GM12878 (cell line): Measurements from ENCODE around the gene PHC3. TPM values are rescaled to one million over a fixed set of nuclear protein-coding genes. Genes with fewer than 3 reads are reported as not detected.

ENCODE experiments used
- ATAC-seq: fragments of 200-7000 bp; cut with Tn5 transposase; 3 replicates; pipeline ENCODE4 v1.9.1; 2020; ENCODE audit warnings: mild to moderate bottlenecking, moderate library complexity
- BruUV-seq: library from RNA; stranded (reverse); fragments of 400-500 nt; replicated peaks from 2 replicates; lab custom pipeline; 2021; lab: Mats Ljungman, UMichigan
- CTCF ChIA-PET: fragments of 300-600 bp; sonication (Branson Sonifier 250); formaldehyde crosslinking; extraction: SDS; loops from one replicate; lab custom pipeline; 2021; ENCODE audit warnings: inconsistent platforms; lab: Yijun Ruan, JAX
- POLR2A ChIA-PET: fragments of 350-600 bp; formaldehyde crosslinking; extraction: SDS; loops from one replicate; lab custom pipeline; 2021; ENCODE audit warnings: inconsistent platforms; lab: Charles Lee
- RAD21 ChIA-PET: fragments of 300-600 bp; sonication (Branson Sonifier 250); formaldehyde crosslinking; loops from one replicate; lab custom pipeline; 2023; ENCODE audit warnings: antibody characterized with exemption; ENCODE audit not compliant: unreplicated experiment; lab: Charles Lee
- SMC1A ChIA-PET: fragments of 300-600 bp; sonication (Branson Sonifier 250); formaldehyde crosslinking; loops from one replicate; lab custom pipeline; 2023; ENCODE audit not compliant: unreplicated experiment, uncharacterized antibody; lab: Charles Lee
- DNase-seq: peaks from one replicate; pipeline ENCODE4 v3.0.0-alpha.2; 2011; ENCODE audit warnings: low read depth, low spot score
- FAIRE-seq: peaks from 3 replicates; lab custom pipeline; 2011; peaks lifted over from hg19 to GRCh38; lab: Jason Lieb, UNC
- H2AFZ ChIP-seq: 2 replicates; pipeline ENCODE4 v1.6.0; 2011; ENCODE audit warnings: low read depth, low read length, control low read depth; ENCODE audit not compliant: control insufficient read depth
- H3K27ac ChIP-seq: 2 replicates; pipeline ENCODE4 v1.5.1; 2011; ENCODE audit warnings: control low read depth; ENCODE audit not compliant: control insufficient read depth, insufficient read depth
- H3K27me3 ChIP-seq, 2 experiments: replicated peaks in 1 of 2; 2 replicates each; pipeline versions ENCODE4 v1.6.0 to v1.6.1; 2011; ENCODE audit warnings: low read length in 1 of 2; ENCODE audit not compliant: control insufficient read depth in 2 of 2, insufficient read depth in 2 of 2
- H3K36me3 ChIP-seq, 2 experiments: 2 replicates each; pipeline ENCODE4 v1.5.1; 2011; ENCODE audit warnings: low read length in 1 of 2; ENCODE audit not compliant: control insufficient read depth in 2 of 2, insufficient read depth in 2 of 2
- H3K4me1 ChIP-seq: 2 replicates; pipeline ENCODE4 v1.6.1; 2011; ENCODE audit warnings: mild to moderate bottlenecking, low read length, moderate library complexity, mixed read lengths; ENCODE audit not compliant: control insufficient read depth, insufficient read depth
- H3K4me2 ChIP-seq: 2 replicates; pipeline ENCODE4 v1.6.0; 2011; ENCODE audit warnings: control low read depth; ENCODE audit not compliant: control insufficient read depth, insufficient read depth
- H3K4me3 ChIP-seq: fragments of 200-600 bp; sonication (generic); 2 replicates; pipeline ENCODE4 v1.5.1; 2016
- H3K79me2 ChIP-seq: 2 replicates; pipeline ENCODE4 v1.6.0; 2011; ENCODE audit warnings: low read length; ENCODE audit not compliant: control insufficient read depth, insufficient read depth
- H3K9ac ChIP-seq: 2 replicates; pipeline ENCODE4 v1.8.0; 2011; ENCODE audit warnings: low read length, control low read depth, mixed read lengths; ENCODE audit not compliant: control insufficient read depth, insufficient read depth
- H3K9me3 ChIP-seq: replicated peaks from 3 replicates; pipeline ENCODE4 v1.5.1; 2011; ENCODE audit warnings: mild to moderate bottlenecking, low read length; ENCODE audit not compliant: control insufficient read depth, insufficient read depth
- H4K20me1 ChIP-seq: 2 replicates; pipeline ENCODE4 v1.6.0; 2011; ENCODE audit not compliant: control insufficient read depth, insufficient read depth
- MEF2A ChIP-seq: IDR thresholded peaks from 2 replicates; pipeline ENCODE4 v1.6.1; 2011; ENCODE audit warnings: low read depth, mild to moderate bottlenecking, low read length, moderate library complexity; ENCODE audit not compliant: insufficient read depth
- MYB ChIP-seq: fragments of 150-350 bp; IDR thresholded peaks from 2 replicates; pipeline ENCODE4 v1.6.1; 2014; ENCODE audit warnings: mild to moderate bottlenecking, low read depth, low read length, borderline replicate concordance
- RUNX3 ChIP-seq: IDR thresholded peaks from 2 replicates; pipeline ENCODE4 v1.6.1; 2012; ENCODE audit warnings: low read length, inconsistent platforms
- WRNIP1 ChIP-seq: IDR thresholded peaks from 2 replicates; pipeline ENCODE4 v1.6.1; 2011; ENCODE audit warnings: low read depth, low read length, improper control_type of control experiment, borderline replicate concordance
- WGBS: methylation state at CpG from one replicate; pipeline ENCODE4 v1.1.6; 2016; ENCODE audit warnings: low lambda C conversion rate; ENCODE audit not compliant: insufficient replicate concordance, insufficient coverage; ENCODE audit errors: missing lambda C conversion rate; 5-methylcytosine and 5-hydroxymethylcytosine counted together
- in situ Hi-C: fragments of 300-500 bp; cut with MboI; formaldehyde crosslinking; loops from 9 replicates; pipeline ENCODE4 v1.14.3; 2018; ENCODE audit warnings: mixed read lengths
- intact Hi-C: fragments of 100-400 bp; cut with micrococcal nuclease; formaldehyde crosslinking; loops from one replicate; pipeline ENCODE4 v1.14.2; 2022; ENCODE audit not compliant: unreplicated experiment
- polyA plus RNA-seq, 11 experiments: library from polyadenylated mRNA; depleted of rRNA in 4 of 11; unstranded in 6 of 11; stranded (reverse) in 5 of 11; fragments of >200 nt; fragmentation: Nextera tagmentation in 4 of 11; fragmentation: Illumina TruSeq in 1 of 11; extraction: Ambion mirVana in 4 of 11; extraction: Trizol in 1 of 11; gene quantifications; 1 replicate in 1 of 11; 2 replicates in 10 of 11; pipeline versions ENCODE4 v1.2.1 to v1.2.3, GENCODE V29; 2011 to 2016; ENCODE audit warnings: inconsistent platforms in 2 of 11, missing spikeins in 2 of 11, low read depth in 1 of 11
- total RNA-seq, 4 experiments: library from RNA; depleted of rRNA in 3 of 4; stranded (reverse); fragments of >200 nt in 3 of 4; fragmentation: Illumina TruSeq in 1 of 4; extraction: Trizol in 1 of 4; gene quantifications; 2 replicates each; pipeline versions ENCODE4 v1.2.1 to v1.2.3, GENCODE V29; 2013 to 2021
- TF ChIP-seq, protein P1 (sequence below): fragments of 450-650 bp; IDR thresholded peaks from 2 replicates; pipeline ENCODE4 v1.6.1; 2016; ENCODE audit warnings: mild to moderate bottlenecking
- TF ChIP-seq, protein P2 (sequence below): IDR thresholded peaks from 2 replicates; pipeline ENCODE4 v1.6.1; 2012; ENCODE audit warnings: low read length, inconsistent platforms

PHC3 gene
- total and polyA plus RNA-seq, 10 of the 15 experiments (the other 5 are each of a cell fraction or from before 2014, with no cell fraction given) = 3.3 to 62.3 (median 22.1) TPM

- TF ChIP-seq, protein P1, sequence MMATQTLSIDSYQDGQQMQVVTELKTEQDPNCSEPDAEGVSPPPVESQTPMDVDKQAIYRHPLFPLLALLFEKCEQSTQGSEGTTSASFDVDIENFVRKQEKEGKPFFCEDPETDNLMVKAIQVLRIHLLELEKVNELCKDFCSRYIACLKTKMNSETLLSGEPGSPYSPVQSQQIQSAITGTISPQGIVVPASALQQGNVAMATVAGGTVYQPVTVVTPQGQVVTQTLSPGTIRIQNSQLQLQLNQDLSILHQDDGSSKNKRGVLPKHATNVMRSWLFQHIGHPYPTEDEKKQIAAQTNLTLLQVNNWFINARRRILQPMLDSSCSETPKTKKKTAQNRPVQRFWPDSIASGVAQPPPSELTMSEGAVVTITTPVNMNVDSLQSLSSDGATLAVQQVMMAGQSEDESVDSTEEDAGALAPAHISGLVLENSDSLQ = no peak
- no peak for TF ChIP-seq RUNX3
- TF ChIP-seq WRNIP1 = no peak
- TF ChIP-seq, all 136 proteins: peak for 0
Observed at GRCh38 chr3:170203457-170203856, 21.9 kb upstream of the PHC3 start (continued).

- CTCF ChIA-PET = interaction anchor here (0.6 to 1.0 kb wide), 2 partner anchors 14 to 665 kb away, joined by 3 read pairs; no protein-coding TSS in a partner anchor
- SMC1A ChIA-PET = no interaction called here
- no TSS peak for BruUV-seq
Observed at GRCh38 chr3:170201527-170201926, 20.0 kb upstream of the PHC3 start.

More at GRCh38 chr3:170201527-170201926, 20.0 kb upstream of the PHC3 start:
- no peak overlapping the region for H3K27ac ChIP-seq
- TF ChIP-seq MYB (no peak), MEF2A (no peak), WRNIP1 (no peak)
- TF ChIP-seq, protein P2, sequence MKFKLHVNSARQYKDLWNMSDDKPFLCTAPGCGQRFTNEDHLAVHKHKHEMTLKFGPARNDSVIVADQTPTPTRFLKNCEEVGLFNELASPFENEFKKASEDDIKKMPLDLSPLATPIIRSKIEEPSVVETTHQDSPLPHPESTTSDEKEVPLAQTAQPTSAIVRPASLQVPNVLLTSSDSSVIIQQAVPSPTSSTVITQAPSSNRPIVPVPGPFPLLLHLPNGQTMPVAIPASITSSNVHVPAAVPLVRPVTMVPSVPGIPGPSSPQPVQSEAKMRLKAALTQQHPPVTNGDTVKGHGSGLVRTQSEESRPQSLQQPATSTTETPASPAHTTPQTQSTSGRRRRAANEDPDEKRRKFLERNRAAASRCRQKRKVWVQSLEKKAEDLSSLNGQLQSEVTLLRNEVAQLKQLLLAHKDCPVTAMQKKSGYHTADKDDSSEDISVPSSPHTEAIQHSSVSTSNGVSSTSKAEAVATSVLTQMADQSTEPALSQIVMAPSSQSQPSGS = no peak
- no peaks in the 10 kb centered on the region for H3K9me3 ChIP-seq
- H3K36me3 ChIP-seq = no peaks in the 10 kb centered on the region
- DNase-seq (no peak), FAIRE-seq (no peak), ATAC-seq (no peak)
- peaks cover 3% of the 10 kb centered on the region; the same call in 1 of the 2 replicates for H3K4me1 ChIP-seq
- H4K20me1 ChIP-seq = no peaks in the 10 kb centered on the region
- 0 out of 4 replicates have a peak, but pooled peaks cover 0 to 3% of the 10 kb centered on the region in 2 experiments for H3K27me3 ChIP-seq
- no peak overlapping the region for H3K4me2 ChIP-seq
- no peaks in the 10 kb centered on the region for H3K79me2 ChIP-seq
- 83% methylated on average over 5 of the region's 5 CpGs for WGBS
- no peak overlapping the region for H2AFZ ChIP-seq
- intact Hi-C loops (no loop called here), in situ Hi-C loops (no loop called here)
- ChIA-PET RAD21 (no interaction called here), POLR2A (interaction anchor here (0.6 kb wide), 2 partner anchors 13 to 154 kb away, joined by 3 read pairs; no protein-coding TSS in a partner anchor)
- H3K9ac ChIP-seq = no peak overlapping the region
- no peak overlapping the region for H3K4me3 ChIP-seq
